T-helper 2 cell treated with Interferon-gamma antibody and Interleukin-4, amounts not matched to agents 100 ng/mL and 5 ng/mL, for 36 hours (primary cell): ENCODE results near the gene PAPSS1. TPM values are rescaled to one million over a fixed set of nuclear protein-coding genes. Genes with fewer than 3 reads are reported as not detected.

ENCODE experiments used
- intact Hi-C: fragments of 100-400 bp; cut with micrococcal nuclease; formaldehyde crosslinking; loops from one replicate; pipeline ENCODE4 v1.15.1; 2023
- total RNA-seq: library from RNA; stranded (reverse); gene quantifications from 2 replicates; pipeline ENCODE4 v1.2.3, GENCODE V29; 2022

The PAPSS1 gene
- total RNA-seq, 1 donor from 2014 or later = 32.8 TPM

- intact Hi-C loops = no loop called here
These were observed 155.7 kb downstream of the PAPSS1 start for GRCh38 chr4:107564326-107564725.

Other genes starting within 250 kb of the PAPSS1 start
- gene SGMS2, start 104.7 kb upstream of the PAPSS1 start, total RNA-seq = 0.05 and 0.25 TPM in 2 replicates
- 1.9 TPM in 2 replicates for gene CYP2U1, start 211.3 kb upstream of the PAPSS1 start, total RNA-seq